SK-N-SH (cell line): ENCODE data around the gene UNC5B.

ENCODE experiments used
- EP300 ChIP-seq, 2 experiments: IDR thresholded peaks; 2 replicates each; pipeline versions ENCODE4 v1.4.0 to v1.6.1; 2012; ENCODE audit warnings: borderline replicate concordance in 1 of 2, low read depth in 1 of 2, low read length in 1 of 2
- MAX ChIP-seq: IDR thresholded peaks from 2 replicates; pipeline ENCODE4 v1.4.0; 2012; ENCODE audit warnings: low read depth
- RXRA ChIP-seq: IDR thresholded peaks from 2 replicates; pipeline ENCODE4 v1.4.0; 2012; ENCODE audit warnings: low read depth, mild to moderate bottlenecking, borderline replicate concordance
- TF ChIP-seq, protein P1 (sequence below): fragments of 200-600 bp; sonication (generic); IDR thresholded peaks from 2 replicates; pipeline ENCODE4 v1.6.1; 2017; ENCODE audit warnings: antibody characterized with exemption, mild to moderate bottlenecking, moderate library complexity

DNA sequence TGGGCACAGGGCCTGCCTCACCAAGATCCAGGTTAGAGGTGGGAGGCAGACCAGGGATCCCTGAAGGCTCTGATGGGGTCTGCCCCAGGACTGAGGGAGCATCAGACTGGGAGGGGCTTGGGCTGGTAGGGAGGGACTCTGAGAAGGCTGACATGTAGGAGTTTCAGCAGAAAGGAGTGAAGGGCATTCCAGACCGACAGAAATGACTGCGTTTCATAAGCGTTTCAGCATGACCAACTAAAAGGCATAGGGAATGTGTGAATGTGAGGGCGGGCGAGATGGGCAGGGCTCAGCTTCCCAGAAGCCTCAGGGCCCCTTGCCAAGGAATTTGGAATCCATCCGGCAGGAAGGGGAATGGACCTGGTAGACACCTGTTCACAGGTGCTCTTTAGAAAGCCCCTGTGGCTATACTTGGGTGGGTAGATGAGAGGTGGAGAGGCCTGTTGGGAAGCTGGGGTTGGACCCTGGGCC lies 81.8 kb downstream of the UNC5B start:
- TF ChIP-seq EP300 (IDR thresholded peaks at IDR 0.05; ENCODE audit: borderline replicate concordance in 1 of 2, low read depth in 1 of 2, low read length in 1 of 2) (no peak), RXRA (no peak), MAX (no peak)
- TF ChIP-seq, protein P1, sequence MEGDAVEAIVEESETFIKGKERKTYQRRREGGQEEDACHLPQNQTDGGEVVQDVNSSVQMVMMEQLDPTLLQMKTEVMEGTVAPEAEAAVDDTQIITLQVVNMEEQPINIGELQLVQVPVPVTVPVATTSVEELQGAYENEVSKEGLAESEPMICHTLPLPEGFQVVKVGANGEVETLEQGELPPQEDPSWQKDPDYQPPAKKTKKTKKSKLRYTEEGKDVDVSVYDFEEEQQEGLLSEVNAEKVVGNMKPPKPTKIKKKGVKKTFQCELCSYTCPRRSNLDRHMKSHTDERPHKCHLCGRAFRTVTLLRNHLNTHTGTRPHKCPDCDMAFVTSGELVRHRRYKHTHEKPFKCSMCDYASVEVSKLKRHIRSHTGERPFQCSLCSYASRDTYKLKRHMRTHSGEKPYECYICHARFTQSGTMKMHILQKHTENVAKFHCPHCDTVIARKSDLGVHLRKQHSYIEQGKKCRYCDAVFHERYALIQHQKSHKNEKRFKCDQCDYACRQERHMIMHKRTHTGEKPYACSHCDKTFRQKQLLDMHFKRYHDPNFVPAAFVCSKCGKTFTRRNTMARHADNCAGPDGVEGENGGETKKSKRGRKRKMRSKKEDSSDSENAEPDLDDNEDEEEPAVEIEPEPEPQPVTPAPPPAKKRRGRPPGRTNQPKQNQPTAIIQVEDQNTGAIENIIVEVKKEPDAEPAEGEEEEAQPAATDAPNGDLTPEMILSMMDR: no peak
